Thyroid gland (tissue), 4 donors: ENCODE measurements around the gene TBC1D2B.

Experiments
- CTCF ChIP-seq, 6 experiments: fragments of 200-600 bp in 3 of 6; fragments of 450-650 bp in 3 of 6; sonication (generic) in 3 of 6; IDR thresholded peaks; one replicate each; pipeline ENCODE4 v1.5.1; 2016 to 2019; ENCODE audit warnings: antibody characterized with exemption in 6 of 6, mild to moderate bottlenecking in 2 of 6, inconsistent platforms in 1 of 6, moderate library complexity in 1 of 6
- POLR2A ChIP-seq, 2 donors: fragments of 450-650 bp; IDR thresholded peaks; one replicate each; pipeline ENCODE4 v1.6.1; 2017; ENCODE audit warnings: antibody characterized with exemption in 2 of 2, mild to moderate bottlenecking in 2 of 2, moderate library complexity in 1 of 2

- TF ChIP-seq CTCF (IDR thresholded peaks at IDR 0.05), result peak in 5 of 6 experiments; percentile 82 to 94 (median 90)
- no peak for TF ChIP-seq POLR2A (IDR thresholded peaks at IDR 0.05)
Observed at GRCh38 chr15:77959432-77959879, 118.1 kb downstream of the TBC1D2B start.
